Activated CD8-positive, alpha-beta T cell treated with anti-CD3 and anti-CD28 coated beads for 36 hours (primary cell): ENCODE measurements around the gene CHD8. TPM values are rescaled to one million over a fixed set of nuclear protein-coding genes. Genes with fewer than 3 reads are reported as not detected.

ENCODE experiments used
- ATAC-seq: fragments of 200-7000 bp; cut with Tn5 transposase; one replicate; pipeline ENCODE4 v1.10.0; 2021; ENCODE audit warnings: mild to moderate bottlenecking, moderate library complexity
- CTCF ChIA-PET: fragments of 350-600 bp; sonication (Branson Sonifier 250); formaldehyde crosslinking; loops from one replicate; lab custom pipeline; 2021; ENCODE audit warnings: antibody characterized with exemption; lab: Charles Lee
- POLR2A ChIA-PET: fragments of 350-600 bp; sonication (Branson Sonifier 250); formaldehyde crosslinking; loops from one replicate; lab custom pipeline; 2021; ENCODE audit warnings: antibody characterized with exemption; lab: Charles Lee
- DNase-seq: peaks from one replicate; pipeline ENCODE4 v3.0.0-alpha.2; 2020
- H3K27ac Mint-ChIP-seq: one replicate; pipeline ENCODE4 v1.8.0; 2021; ENCODE audit warnings: mild to moderate bottlenecking, mixed read lengths
- H3K27me3 Mint-ChIP-seq: one replicate; pipeline ENCODE4 v1.8.0; 2021; ENCODE audit warnings: mixed read lengths
- H3K36me3 Mint-ChIP-seq: one replicate; pipeline ENCODE4 v1.8.0; 2021; ENCODE audit warnings: low read depth, mixed read lengths
- H3K4me1 Mint-ChIP-seq: one replicate; pipeline ENCODE4 v1.8.0; 2021; ENCODE audit warnings: low read depth, mixed read lengths
- H3K4me3 Mint-ChIP-seq: one replicate; pipeline ENCODE4 v1.8.0; 2021; ENCODE audit warnings: mild to moderate bottlenecking, moderate library complexity, mixed read lengths
- H3K9me3 Mint-ChIP-seq: one replicate; pipeline ENCODE4 v1.8.0; 2021; ENCODE audit warnings: mixed read lengths
- CTCF ChIP-seq: fragments of 200-600 bp; IDR thresholded peaks from one replicate; pipeline ENCODE4 v1.8.0; 2022; ENCODE audit warnings: antibody characterized with exemption, mild to moderate bottlenecking
- intact Hi-C: fragments of 100-400 bp; cut with micrococcal nuclease; formaldehyde crosslinking; loops from one replicate; pipeline ENCODE4 v1.10.0; 2022
- total RNA-seq, 2 experiments: library from RNA; stranded (reverse); gene quantifications; one replicate each; pipeline ENCODE4 v1.2.3, GENCODE V29; 2021

CHD8 gene
- total RNA-seq, 2 experiments from 2014 or later: 82.3 to 85.3 TPM

DNA sequence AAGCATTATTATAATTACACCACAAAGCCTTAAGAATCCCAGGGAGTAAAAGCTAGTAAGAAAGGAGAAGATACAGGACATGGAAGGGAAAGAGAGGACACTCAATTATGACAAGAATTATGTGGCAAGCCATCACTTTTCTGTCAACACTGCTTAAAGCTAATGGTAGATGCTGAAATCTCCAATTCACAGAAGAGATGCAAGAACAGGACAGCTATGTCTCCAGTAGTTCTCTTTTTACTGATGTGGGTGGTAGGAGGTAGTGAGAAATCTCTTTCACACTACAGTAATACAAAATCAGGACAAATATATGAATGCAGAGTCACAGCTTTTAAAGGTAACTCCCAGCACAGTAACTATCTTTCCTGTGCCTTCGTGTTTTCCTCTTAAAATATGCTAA lies 29.2 kb downstream of the CHD8 start:
- DNase-seq: no peak
- H3K9me3 Mint-ChIP-seq: no peaks in the 10 kb centered on the region
- intact Hi-C loops: no loop called here
- H3K27ac Mint-ChIP-seq: no peak overlapping the region
- no peaks in the 10 kb centered on the region for H3K27me3 Mint-ChIP-seq
- TF ChIP-seq CTCF: no peak
- ChIA-PET POLR2A (interaction anchor here (1.4 to 1.9 kb wide), 2 partner anchors 11 to 44 kb away, joined by 5 to 7 read pairs; no protein-coding TSS in a partner anchor), CTCF (interaction anchor here (0.7 to 1.7 kb wide), 2 partner anchors 9 to 46 kb away, joined by 3 to 5 read pairs; no protein-coding TSS in a partner anchor)
- peaks cover 2% of the 10 kb centered on the region for H3K4me1 Mint-ChIP-seq
- ATAC-seq: no peak
- H3K4me3 Mint-ChIP-seq: no peak overlapping the region
- H3K36me3 Mint-ChIP-seq: peaks cover 55% of the 10 kb centered on the region

DNA sequence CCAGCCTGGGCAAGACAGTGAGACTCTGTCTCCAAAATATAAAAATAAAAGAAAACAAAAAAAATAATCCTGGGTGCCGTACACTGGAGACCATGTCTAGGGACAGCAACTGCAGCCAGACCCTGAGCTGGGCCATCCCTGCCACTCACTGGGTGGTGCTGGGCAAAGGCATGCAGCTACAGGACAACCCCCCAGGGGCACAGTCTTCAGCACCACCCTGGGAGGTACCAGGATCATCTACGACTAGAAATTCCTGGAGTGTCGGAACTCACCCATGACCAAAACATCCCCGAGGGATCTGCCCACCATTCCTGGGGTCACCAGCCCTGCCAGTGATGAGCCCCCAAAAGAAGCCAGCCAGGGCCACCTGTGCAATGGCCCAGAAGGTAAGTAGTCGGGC lies 36.4 kb downstream of the CHD8 start:
- POLR2A ChIA-PET: no interaction called here
- H3K27ac Mint-ChIP-seq: no peak overlapping the region
- intact Hi-C loops: no loop called here
- no peaks in the 10 kb centered on the region for H3K27me3 Mint-ChIP-seq
- peaks cover 12% of the 10 kb centered on the region for H3K4me1 Mint-ChIP-seq
- CTCF ChIA-PET: no interaction called here
- peaks cover 33% of the 10 kb centered on the region for H3K36me3 Mint-ChIP-seq
- no peak overlapping the region for H3K4me3 Mint-ChIP-seq
- TF ChIP-seq CTCF: no peak
- H3K9me3 Mint-ChIP-seq: no peaks in the 10 kb centered on the region
- no peak for DNase-seq
- ATAC-seq: no peak

- intact Hi-C loops: no loop called here
- Mint-ChIP-seq H3K4me3 (no peak overlapping the region), H3K36me3 (peaks cover 43% of the 10 kb centered on the region)
Observed at GRCh38 chr14:21415329-21415728, 40.6 kb downstream of the CHD8 start.

DNA sequence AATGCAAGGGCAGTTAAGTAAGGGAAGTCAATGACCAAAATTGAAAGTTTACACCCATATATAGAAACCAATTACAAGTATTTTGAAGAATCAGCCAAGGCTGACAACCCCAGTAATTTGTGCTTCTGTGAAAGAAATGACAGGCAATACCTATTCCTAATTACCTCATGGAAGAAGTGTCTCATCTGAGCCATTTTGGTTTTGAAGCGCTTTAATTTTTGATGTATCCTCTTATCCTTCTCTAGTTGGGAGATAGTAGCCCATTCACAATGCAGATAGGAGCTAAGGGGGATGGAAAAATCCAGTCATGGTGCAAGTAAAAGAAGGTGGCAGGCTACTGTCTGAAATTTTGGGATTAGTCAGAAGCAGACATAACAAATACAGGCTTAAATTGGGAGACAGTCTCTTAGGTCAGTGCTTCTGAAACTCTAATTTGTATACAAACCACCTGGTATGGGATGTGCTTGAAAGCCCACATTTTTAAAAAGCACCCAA lies 41.7 kb downstream of the CHD8 start:
- peak overlapping the region; percentile 14 for H3K4me3 Mint-ChIP-seq
- H3K27me3 Mint-ChIP-seq: no peaks in the 10 kb centered on the region

More at GRCh38 chr14:21415329-21415728, 40.6 kb downstream of the CHD8 start:
- Mint-ChIP-seq H3K27ac (peak overlapping the region; percentile 91), H3K9me3 (no peaks in the 10 kb centered on the region), H3K4me1 (peaks cover 26% of the 10 kb centered on the region), H3K27me3 (no peaks in the 10 kb centered on the region)
- TF ChIP-seq CTCF: no peak
- POLR2A ChIA-PET: interaction anchor here (0.6 to 2.3 kb wide), 8 partner anchors 9 to 441 kb away, joined by 3 to 9 read pairs (median 3); partner anchors contain the start of gene CHD8
- CTCF ChIA-PET: interaction anchor here (1.3 to 1.7 kb wide), 3 partner anchors 40 to 1154 kb away, joined by 3 read pairs; partner anchors contain the start of gene CHD8
- no peak for ATAC-seq
- no peak for DNase-seq

More for the DNA sequence above, 41.7 kb downstream of the CHD8 start:
- peak; percentile 24 for DNase-seq
- intact Hi-C loops: no loop called here
- peaks cover 29% of the 10 kb centered on the region for H3K4me1 Mint-ChIP-seq
- H3K9me3 Mint-ChIP-seq: no peaks in the 10 kb centered on the region
- peak; percentile 86 for ATAC-seq
- no peak for TF ChIP-seq CTCF
- peaks cover 49% of the 10 kb centered on the region for H3K36me3 Mint-ChIP-seq
- POLR2A ChIA-PET: interaction anchor here (0.9 to 2.3 kb wide), 6 partner anchors 16 to 213 kb away, joined by 3 to 9 read pairs (median 4); partner anchors contain the start of genes CHD8 and SUPT16H
- peak overlapping the region; percentile 91 for H3K27ac Mint-ChIP-seq
- CTCF ChIA-PET: interaction anchor here (0.9 to 1.7 kb wide), 3 partner anchors 23 to 1156 kb away, joined by 3 read pairs; partner anchors contain the start of gene CHD8
